Stimulated activated naive CD8-positive, alpha-beta T cell treated with anti-CD3 and anti-CD28 coated beads, Interleukin-15, Interleukin-2, amounts not matched to agents 100 ng/mL and 50 ng/mL, for 24 hours (primary cell): Measurements from ENCODE around the gene COMMD4.
A peak's percentile ranks its signal among the peaks of the same experiment; 100 is the strongest.
"Not testable (repeated sequence)": the region's sequence is repeated elsewhere in the genome, so short reads cannot be mapped to it uniquely, and the experiment has no call there.

Experiments used
- H3K27ac Mint-ChIP-seq: one replicate; pipeline ENCODE4 v1.8.0; 2021; ENCODE audit warnings: mild to moderate bottlenecking, mixed read lengths
- H3K27me3 Mint-ChIP-seq: one replicate; pipeline ENCODE4 v1.8.0; 2021; ENCODE audit warnings: mixed read lengths
- H3K36me3 Mint-ChIP-seq: one replicate; pipeline ENCODE4 v1.8.0; 2021; ENCODE audit warnings: low read depth, mixed read lengths
- H3K4me1 Mint-ChIP-seq: one replicate; pipeline ENCODE4 v1.8.0; 2021; ENCODE audit warnings: low read depth, mixed read lengths
- H3K4me3 Mint-ChIP-seq: one replicate; pipeline ENCODE4 v1.8.0; 2021; ENCODE audit warnings: mild to moderate bottlenecking, mixed read lengths
- H3K9me3 Mint-ChIP-seq: one replicate; pipeline ENCODE4 v1.8.0; 2021; ENCODE audit warnings: mixed read lengths

COMMD4 gene

DNA sequence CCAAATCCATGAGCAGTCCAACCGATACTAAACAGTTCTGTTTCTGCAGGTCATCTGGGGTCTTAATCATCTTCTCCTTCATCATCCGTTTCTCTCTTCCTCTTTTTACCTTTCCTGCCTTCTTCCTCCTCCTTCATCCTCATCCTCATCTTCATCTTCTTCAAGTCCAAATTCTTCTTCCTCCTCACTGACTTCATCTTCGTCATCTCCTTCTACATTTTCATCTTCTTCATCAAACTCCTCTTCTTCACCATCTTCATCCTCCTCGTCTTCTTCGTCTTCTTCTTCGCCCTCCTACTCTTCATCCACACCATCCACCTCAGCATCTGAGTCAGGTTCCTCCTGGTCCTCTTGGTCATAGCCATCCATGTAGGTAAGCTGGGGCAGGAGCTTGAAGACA, 14.2 kb upstream of the COMMD4 start:
- Mint-ChIP-seq H3K4me1 (no peaks in the 10 kb centered on the region), H3K27ac (peak overlapping the region; percentile 37), H3K9me3 (no peaks in the 10 kb centered on the region), H3K4me3 (no peak overlapping the region), H3K36me3 (no peaks in the 10 kb centered on the region), H3K27me3 (peaks cover 3% of the 10 kb centered on the region)

DNA sequence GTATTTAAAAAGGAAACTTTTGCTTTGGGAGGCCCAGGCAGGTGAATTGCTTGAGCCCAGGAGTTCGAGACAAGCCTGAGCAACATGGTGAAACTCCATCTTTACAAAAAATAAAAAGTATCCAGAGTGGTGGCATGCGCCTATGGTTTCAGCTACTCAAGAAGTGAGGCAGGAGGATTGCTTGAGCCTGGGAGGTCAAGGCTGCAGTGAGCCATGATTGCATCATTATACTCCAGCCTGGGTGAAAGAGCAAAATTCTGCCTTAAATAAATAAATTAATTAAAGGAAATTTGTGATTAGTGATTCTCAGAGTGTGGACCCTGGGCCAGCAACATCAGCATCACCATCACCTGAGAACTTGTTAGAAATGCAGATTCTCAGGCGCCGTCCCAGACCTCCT, 9.9 kb upstream of the COMMD4 start:
- Mint-ChIP-seq H3K27me3 (peaks cover 3% of the 10 kb centered on the region), H3K4me1 (no peaks in the 10 kb centered on the region), H3K27ac (no peak overlapping the region), H3K9me3 (no peaks in the 10 kb centered on the region), H3K36me3 (no peaks in the 10 kb centered on the region), H3K4me3 (no peak overlapping the region)

DNA sequence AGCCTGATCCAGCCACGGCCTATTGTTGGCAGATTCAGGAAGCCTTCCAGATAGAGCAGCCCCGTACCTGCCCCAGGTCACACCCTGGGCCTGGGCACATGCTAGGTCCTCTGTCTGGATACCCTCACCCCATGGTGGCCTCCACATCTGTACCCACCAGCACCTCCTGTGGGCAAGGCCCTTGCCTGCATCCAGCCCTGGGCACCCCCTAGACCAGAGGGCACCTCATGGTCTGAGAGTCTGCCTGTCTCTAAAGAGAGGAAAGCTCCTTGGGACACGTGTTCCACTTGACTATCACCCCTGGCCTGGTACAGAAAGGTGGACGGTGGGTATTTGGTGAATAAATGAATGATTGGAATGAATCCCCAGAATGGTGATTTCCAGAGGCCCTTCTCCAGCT, 8.9 kb upstream of the COMMD4 start:
- Mint-ChIP-seq H3K36me3 (no peaks in the 10 kb centered on the region), H3K27ac (no peak overlapping the region), H3K4me3 (no peak overlapping the region), H3K27me3 (peaks cover 3% of the 10 kb centered on the region), H3K9me3 (no peaks in the 10 kb centered on the region), H3K4me1 (no peaks in the 10 kb centered on the region)

DNA sequence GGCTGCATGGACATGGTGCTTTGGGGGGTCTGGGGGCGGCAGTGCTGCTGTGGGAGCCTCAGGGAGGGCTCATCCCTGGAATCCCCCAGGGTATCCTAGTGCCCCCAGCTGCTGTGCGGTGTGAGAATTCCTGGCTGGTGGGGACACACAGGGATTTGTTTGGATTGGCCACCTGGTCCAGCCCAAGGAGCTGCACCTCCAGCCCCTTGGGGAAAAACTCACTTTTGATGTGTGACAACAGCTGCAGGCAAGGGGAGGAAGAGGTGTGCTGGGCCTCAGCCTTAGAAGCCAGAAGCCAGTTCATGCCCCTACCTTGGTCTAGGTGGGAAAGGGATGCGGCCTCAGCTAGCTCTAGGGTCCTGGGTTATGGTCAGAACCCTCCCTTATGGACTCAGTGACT, 8.4 kb upstream of the COMMD4 start:
- no peaks in the 10 kb centered on the region for H3K9me3 Mint-ChIP-seq
- H3K36me3 Mint-ChIP-seq: no peaks in the 10 kb centered on the region
- no peaks in the 10 kb centered on the region for H3K4me1 Mint-ChIP-seq
- peaks cover 3% of the 10 kb centered on the region for H3K27me3 Mint-ChIP-seq
- H3K4me3 Mint-ChIP-seq: no peak overlapping the region
- no peak overlapping the region for H3K27ac Mint-ChIP-seq

DNA sequence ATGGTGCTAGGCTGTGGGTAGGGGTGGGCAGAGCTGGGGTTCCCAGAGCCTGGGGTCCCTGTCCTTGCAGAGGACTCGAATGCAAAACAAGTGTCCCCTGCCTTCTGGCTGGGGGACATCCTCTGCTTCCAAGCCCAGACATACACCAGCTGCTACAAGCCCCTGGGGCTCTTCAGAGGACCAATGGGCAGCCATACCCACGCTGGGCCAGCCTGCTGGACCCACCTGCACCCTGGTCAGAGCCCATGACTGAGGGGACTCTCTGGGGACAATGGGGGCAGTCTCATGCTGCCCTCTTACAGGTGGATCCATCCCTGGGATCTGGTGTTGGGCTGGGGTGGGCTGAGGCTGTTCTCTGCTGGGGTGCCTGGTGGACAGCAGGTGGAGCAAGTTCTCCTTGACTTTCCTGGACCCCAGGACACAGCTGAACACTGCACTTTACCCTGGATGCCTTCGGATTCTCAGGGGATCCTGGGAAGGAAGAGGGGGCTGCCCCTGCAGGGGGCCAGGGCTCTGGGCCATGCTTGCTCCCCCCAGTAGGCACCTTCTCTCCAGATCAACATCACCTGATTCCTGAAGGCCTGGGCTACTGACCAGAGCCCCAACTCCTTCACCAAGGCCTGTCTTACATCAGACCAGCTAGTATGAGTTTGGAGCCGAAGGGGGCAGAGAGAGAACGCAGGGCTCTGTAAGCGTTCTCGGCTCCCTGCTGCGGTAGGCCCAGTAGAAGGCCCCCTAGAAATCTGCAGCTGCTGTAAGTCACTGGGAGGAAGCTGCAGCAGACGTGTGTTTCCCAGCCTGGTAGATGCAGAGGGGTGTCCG, 7.2 kb upstream of the COMMD4 start:
- Mint-ChIP-seq H3K27me3 (peaks cover 3% of the 10 kb centered on the region), H3K4me1 (no peaks in the 10 kb centered on the region), H3K9me3 (no peaks in the 10 kb centered on the region), H3K36me3 (no peaks in the 10 kb centered on the region), H3K4me3 (no peak overlapping the region), H3K27ac (no peak overlapping the region)

DNA sequence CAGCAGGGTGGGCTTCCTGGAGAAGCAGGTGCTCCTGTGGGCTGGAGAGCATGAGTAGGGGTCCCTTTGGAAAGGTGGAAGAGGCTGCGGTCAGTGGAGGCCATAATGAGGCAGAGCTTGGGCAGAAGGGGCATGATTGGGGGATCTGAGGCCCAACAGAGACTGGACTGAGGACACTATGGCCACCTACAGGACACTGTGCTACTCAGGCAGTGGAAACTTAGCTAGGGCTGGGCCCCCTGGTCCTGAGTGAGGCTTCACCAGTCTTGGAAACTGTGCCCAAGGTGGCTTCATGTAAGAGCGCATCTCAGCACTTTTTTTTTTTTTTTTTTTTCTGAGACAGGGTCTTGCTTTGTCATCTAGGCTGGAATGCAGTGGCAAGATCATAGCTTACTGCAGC, 6.3 kb upstream of the COMMD4 start:
- no peak overlapping the region for H3K4me3 Mint-ChIP-seq
- no peaks in the 10 kb centered on the region for H3K4me1 Mint-ChIP-seq
- no peaks in the 10 kb centered on the region for H3K27me3 Mint-ChIP-seq
- H3K27ac Mint-ChIP-seq: no peak overlapping the region
- H3K36me3 Mint-ChIP-seq: no peaks in the 10 kb centered on the region
- H3K9me3 Mint-ChIP-seq: no peaks in the 10 kb centered on the region

DNA sequence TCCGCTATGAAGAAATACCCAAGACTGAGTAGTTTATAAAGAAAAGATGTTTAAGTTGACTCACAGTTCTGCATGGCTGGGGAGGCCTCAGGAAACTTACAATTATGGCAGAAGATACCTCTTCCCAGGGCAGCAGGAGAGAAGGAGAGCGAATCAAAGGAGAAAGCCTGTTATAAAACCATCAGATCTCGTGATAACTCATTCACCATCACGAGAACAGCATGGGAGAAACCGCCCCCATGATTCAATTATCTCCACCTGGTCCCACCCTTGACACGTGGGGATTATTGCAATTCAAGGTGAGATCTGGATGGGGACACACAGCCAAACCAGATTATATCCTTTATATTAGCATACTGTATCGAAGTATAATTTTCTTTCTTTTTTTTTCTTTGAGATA, 3.8 kb upstream of the COMMD4 start:
- not testable (repeated sequence) for H3K9me3 Mint-ChIP-seq, H3K27ac Mint-ChIP-seq, H3K27me3 Mint-ChIP-seq, H3K36me3 Mint-ChIP-seq, H3K4me3 Mint-ChIP-seq
- H3K4me1 Mint-ChIP-seq: peaks cover 20% of the 10 kb centered on the region

DNA sequence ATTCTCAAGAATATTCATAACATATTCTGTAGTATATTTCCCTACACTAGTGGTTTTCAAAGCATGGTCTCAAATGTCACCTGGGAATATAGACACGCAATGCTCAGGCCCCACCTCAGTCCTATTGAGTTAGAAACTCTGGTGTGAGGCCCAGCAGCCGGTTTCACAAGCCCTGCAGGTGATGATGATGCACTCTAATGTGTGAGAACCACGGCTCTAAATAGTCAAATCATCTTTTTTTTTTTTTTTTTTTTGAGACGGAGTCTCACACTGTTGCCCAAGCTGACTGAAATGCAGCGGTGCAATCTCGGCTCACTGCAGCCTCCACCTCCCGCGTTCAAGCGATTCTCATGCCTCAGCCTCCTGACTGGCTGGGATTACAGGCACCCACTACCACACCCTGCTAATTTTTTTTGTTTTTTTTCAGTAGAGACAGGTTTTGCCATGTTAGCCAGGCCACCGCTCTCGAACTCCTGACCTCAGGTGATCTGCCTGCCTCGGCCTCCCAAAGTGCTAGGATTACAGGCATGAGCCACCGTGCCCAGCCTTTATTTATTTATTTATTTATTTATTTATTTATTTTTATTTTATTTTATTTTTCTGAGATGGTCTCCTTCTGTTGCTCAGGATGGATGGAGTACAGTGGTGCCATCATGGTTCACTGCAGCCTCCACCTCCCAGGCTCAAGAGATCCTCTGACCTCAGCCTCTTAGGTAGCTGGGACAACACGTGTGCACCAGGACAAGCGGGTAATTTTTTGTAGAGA, 2.0 kb upstream of the COMMD4 start:
- peaks cover 23% of the 10 kb centered on the region for H3K4me1 Mint-ChIP-seq
- not testable (repeated sequence) for H3K27me3 Mint-ChIP-seq, H3K27ac Mint-ChIP-seq, H3K36me3 Mint-ChIP-seq, H3K9me3 Mint-ChIP-seq, H3K4me3 Mint-ChIP-seq

DNA sequence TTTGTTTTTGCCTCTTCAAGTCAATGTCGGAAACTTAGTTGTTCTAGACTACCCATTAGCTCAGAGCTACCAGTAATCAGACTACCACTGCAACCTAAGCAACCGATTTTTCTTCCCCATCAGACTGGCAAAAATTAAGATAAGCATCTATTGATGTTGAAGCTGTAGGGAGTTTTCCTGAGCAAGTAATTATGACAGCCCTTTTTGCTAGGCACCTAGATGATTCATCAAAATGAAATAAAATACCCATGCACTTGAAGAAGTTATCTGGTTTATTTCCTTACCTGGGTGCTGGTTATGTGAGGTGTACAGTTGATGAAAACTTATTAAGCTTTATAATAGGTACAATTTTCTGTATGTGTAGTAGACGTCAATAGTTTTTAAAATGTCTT, 554 bp upstream of the COMMD4 start:
- peak overlapping the region; percentile 90 for H3K27ac Mint-ChIP-seq
- H3K4me3 Mint-ChIP-seq: peak overlapping the region; percentile 92
- H3K27me3 Mint-ChIP-seq: no peaks in the 10 kb centered on the region
- H3K36me3 Mint-ChIP-seq: peaks cover 6% of the 10 kb centered on the region
- no peaks in the 10 kb centered on the region for H3K9me3 Mint-ChIP-seq
- peaks cover 23% of the 10 kb centered on the region for H3K4me1 Mint-ChIP-seq

DNA sequence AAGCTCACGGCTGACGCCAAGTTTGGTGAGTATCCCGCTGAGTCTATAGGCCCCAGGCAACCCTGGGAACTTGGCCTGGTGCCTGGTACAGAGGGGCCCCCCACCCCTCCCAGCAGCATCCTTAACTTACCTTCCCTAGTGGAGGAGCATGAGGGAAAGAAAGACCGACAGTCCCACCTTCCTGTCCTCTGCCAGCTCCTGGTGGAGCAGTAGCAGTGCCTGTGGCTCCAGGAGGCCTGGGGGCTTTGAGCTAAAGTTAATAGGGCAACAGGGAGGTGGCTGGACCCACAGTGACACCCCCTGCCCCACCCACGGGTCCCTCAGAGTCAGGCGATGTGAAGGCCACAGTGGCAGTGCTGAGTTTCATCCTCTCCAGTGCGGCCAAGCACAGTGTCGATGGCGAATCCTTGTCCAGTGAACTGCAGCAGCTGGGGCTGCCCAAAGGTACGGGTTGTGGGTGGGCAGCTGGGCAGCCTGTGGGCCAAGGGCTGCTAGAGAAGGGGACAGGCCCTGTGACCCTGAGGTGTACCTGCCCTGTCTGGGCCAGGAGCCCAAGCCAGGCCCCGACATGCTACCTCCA, 2.9 kb downstream of the COMMD4 start:
- H3K4me3 Mint-ChIP-seq: no peak overlapping the region
- H3K4me1 Mint-ChIP-seq: peaks cover 23% of the 10 kb centered on the region
- H3K36me3 Mint-ChIP-seq: peaks cover 18% of the 10 kb centered on the region
- H3K9me3 Mint-ChIP-seq: no peaks in the 10 kb centered on the region
- no peaks in the 10 kb centered on the region for H3K27me3 Mint-ChIP-seq
- H3K27ac Mint-ChIP-seq: no peak overlapping the region

DNA sequence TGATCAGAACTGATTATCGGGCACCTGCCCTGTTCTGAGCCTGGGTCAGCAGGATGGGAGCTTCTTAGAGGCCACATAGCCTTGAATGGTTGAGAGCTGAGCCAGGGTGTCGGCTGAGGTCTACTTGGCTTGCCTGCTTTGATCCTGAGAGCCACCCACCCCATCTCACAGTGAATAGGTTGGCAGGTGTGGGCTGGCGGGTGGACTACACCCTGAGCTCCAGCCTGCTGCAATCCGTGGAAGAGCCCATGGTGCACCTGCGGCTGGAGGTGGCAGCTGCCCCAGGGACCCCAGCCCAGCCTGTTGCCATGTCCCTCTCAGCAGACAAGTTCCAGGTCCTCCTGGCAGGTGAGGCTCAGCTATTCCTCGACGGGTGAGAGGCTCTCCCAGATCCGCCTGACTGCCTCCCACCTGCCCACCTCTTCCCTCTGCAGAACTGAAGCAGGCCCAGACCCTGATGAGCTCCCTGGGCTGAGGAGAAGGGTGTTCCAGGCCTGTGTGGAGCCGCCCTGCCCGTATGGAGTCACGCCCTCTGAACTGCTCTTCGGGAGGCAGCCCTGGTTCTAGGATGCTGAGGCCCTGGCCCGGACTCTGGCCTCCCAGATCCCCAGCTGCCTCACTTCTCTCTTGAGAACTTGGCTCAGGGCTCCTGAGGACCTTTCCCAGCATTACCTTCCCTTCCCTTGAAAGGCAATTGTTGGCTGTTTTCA, 3.8 kb downstream of the COMMD4 start:
- no peaks in the 10 kb centered on the region for H3K27me3 Mint-ChIP-seq
- no peak overlapping the region for H3K4me3 Mint-ChIP-seq

DNA sequence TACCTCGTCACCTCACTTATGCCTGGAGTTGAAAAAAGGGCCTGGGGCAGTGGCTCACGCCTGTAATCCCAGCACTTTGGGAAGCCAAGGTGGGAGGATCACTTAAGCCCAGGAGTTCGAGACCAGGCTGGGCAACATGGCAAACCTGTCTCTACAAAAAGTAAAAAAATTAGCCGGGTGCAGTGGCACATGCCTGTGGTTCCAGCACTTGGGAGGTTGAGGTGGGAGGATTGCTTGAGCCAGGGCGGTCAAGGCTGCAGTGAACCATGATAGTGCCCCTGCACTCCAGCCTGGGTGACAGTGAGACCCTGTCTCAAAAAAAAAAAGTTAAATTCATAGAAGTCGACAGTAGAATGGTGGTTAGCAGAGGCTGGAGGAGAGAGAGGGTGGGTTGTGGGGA, 6.4 kb downstream of the COMMD4 start:
- peaks cover 4% of the 10 kb centered on the region for H3K27me3 Mint-ChIP-seq
- peaks cover 18% of the 10 kb centered on the region for H3K36me3 Mint-ChIP-seq
- H3K9me3 Mint-ChIP-seq: no peaks in the 10 kb centered on the region
- H3K4me3 Mint-ChIP-seq: no peak overlapping the region
- H3K4me1 Mint-ChIP-seq: peaks cover 10% of the 10 kb centered on the region
- no peak overlapping the region for H3K27ac Mint-ChIP-seq

More for the DNA sequence above, 3.8 kb downstream of the COMMD4 start:
- H3K9me3 Mint-ChIP-seq: no peaks in the 10 kb centered on the region
- no peak overlapping the region for H3K27ac Mint-ChIP-seq
- H3K36me3 Mint-ChIP-seq: peaks cover 18% of the 10 kb centered on the region
- peaks cover 23% of the 10 kb centered on the region for H3K4me1 Mint-ChIP-seq

DNA sequence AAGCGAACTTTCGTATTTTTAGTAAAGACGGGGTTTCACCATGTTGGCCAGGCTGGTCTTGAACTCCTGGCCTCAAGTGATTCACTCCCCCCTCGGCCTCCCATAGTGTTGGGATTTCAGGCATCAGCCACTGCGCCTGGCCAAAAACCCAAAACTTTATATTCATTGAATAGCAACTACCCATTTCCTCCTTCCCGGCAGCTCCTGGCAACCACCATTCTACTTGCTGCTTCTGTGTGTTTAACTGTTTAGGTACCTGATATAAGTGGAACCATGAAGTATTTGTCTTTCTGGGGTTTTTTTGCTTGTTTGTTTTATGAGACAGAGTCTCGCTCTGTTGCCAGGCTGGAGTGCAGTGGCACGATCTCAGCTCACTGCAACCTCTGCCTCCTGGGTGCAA, 8.1 kb downstream of the COMMD4 start:
- Mint-ChIP-seq H3K4me1 (peaks cover 16% of the 10 kb centered on the region), H3K36me3 (peaks cover 18% of the 10 kb centered on the region)
- H3K27ac Mint-ChIP-seq, H3K4me3 Mint-ChIP-seq, H3K9me3 Mint-ChIP-seq, H3K27me3 Mint-ChIP-seq: not testable (repeated sequence)

DNA sequence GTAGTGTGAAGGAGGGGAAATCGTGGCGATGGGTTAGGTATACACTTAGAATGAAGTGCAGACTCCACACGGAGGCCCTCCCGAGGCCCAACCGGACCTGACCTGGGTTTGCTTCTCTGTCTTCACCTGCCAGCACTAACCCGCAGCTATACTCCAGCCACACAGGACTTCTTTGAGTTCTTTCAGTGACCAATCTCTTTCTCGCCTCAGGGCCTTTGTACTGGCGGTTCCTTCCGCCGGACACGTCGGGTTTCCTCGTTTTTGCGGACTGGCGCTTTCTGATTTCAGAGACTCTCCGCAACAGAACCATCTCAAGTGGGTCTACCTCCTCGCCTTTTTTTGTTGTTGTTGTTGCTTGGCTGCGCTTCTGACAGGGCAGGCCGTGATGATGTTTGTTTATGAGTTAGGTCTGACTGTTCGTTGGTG, 10.9 kb downstream of the COMMD4 start, which contains the start of gene NEIL1:
NEIL1 (plus strand) TSS at position 244 of the 426 bp plus-strand sequence. CDS start 1,867 bp downstream, outside the sequence.
- peaks cover 36% of the 10 kb centered on the region for H3K4me1 Mint-ChIP-seq
- H3K27me3 Mint-ChIP-seq: peaks cover 4% of the 10 kb centered on the region
- peaks cover 6% of the 10 kb centered on the region for H3K9me3 Mint-ChIP-seq
- peaks cover 13% of the 10 kb centered on the region for H3K36me3 Mint-ChIP-seq
- peak within 1 kb of the TSS; percentile 68 for H3K4me3 Mint-ChIP-seq
- no peak within 1 kb of the TSS for H3K27ac Mint-ChIP-seq
